Adrenal gland (tissue), 12 donors: ENCODE measurements around the gene ARHGEF16. TPM values are rescaled to one million over a fixed set of nuclear protein-coding genes. Genes with fewer than 3 reads are reported as not detected.

ENCODE experiments used
- DNase-seq, 7 donors: peaks; one replicate each; pipeline ENCODE4 v3.0.0-alpha.2; 2019 to 2020
- H3K27ac ChIP-seq, 5 donors: fragments of 200-600 bp; sonication (generic) in 4 of 5; 1 replicate in 3 of 5; 2 replicates in 2 of 5; pipeline versions ENCODE4 v1.5.1 to v1.8.0; 2016 to 2020; ENCODE audit warnings: mild to moderate bottlenecking in 1 of 5
- H3K27me3 ChIP-seq: fragments of 200-600 bp; 2 replicates; pipeline ENCODE4 v1.8.0; 2021
- H3K36me3 ChIP-seq, 2 donors: fragments of 200-600 bp; replicated peaks in 1 of 2; 1 replicate in 1 of 2; 2 replicates in 1 of 2; pipeline versions ENCODE4 v1.5.1 to v1.8.0; 2018 to 2022
- H3K4me1 ChIP-seq, 2 donors: fragments of 200-600 bp; replicated peaks in 1 of 2; 1 replicate in 1 of 2; 2 replicates in 1 of 2; pipeline versions ENCODE4 v1.5.1 to v1.8.0; 2018 to 2021
- H3K4me3 ChIP-seq, 4 donors: fragments of 200-600 bp; sonication (generic) in 3 of 4; one replicate each; pipeline ENCODE4 v1.5.1; 2016 to 2018
- H3K9me3 ChIP-seq, 3 donors: fragments of 200-600 bp; sonication (generic) in 1 of 3; replicated peaks in 1 of 3; 1 replicate in 2 of 3; 2 replicates in 1 of 3; pipeline versions ENCODE4 v1.5.1 to v1.8.0; 2016 to 2021
- CTCF ChIP-seq, 6 experiments: fragments of 450-650 bp in 4 of 6; fragments of 200-600 bp in 2 of 6; sonication (generic) in 1 of 6; IDR thresholded peaks; 1 replicate in 5 of 6; 2 replicates in 1 of 6; pipeline versions ENCODE4 v1.5.1 to v1.8.0; 2016 to 2021; ENCODE audit warnings: antibody characterized with exemption in 6 of 6, mild to moderate bottlenecking in 2 of 6, moderate library complexity in 1 of 6
- POLR2A ChIP-seq, 2 donors: fragments of 450-650 bp; IDR thresholded peaks; one replicate each; pipeline ENCODE4 v1.6.1; 2017; ENCODE audit warnings: antibody characterized with exemption in 2 of 2, mild to moderate bottlenecking in 2 of 2, moderate library complexity in 1 of 2
- WGBS, 4 donors: extraction: QIAGEN DNeasy Blood & Tissue Kit in 2 of 4; methylation state at CpG; one replicate each; pipeline versions ENCODE4 v1.1.5 to v1.1.7; 2013 to 2017; 5-methylcytosine and 5-hydroxymethylcytosine counted together
- intact Hi-C, 2 donors: fragments of 100-400 bp; cut with DNase I; formaldehyde crosslinking; loops; one replicate each; pipeline versions ENCODE4 v1.14.1 to v1.15.0; 2022 to 2023
- polyA plus RNA-seq, 3 donors: library from polyadenylated mRNA; stranded (reverse); fragments of 200-250 nt in 2 of 3; fragments of 350-450 nt in 1 of 3; fragmentation: Illumina TruSeq in 1 of 3; extraction: RNeasy Lipid Tissue Mini Kit (QIAGEN cat#74804) in 1 of 3; gene quantifications; one replicate each; pipeline ENCODE4 v1.2.3, GENCODE V29; 2013 to 2014
- total RNA-seq, 9 donors: library from RNA; depleted of rRNA in 4 of 9; stranded (reverse); fragments of >200 nt in 4 of 9; fragments of 120-200 nt in 1 of 9; fragmentation: NEBNext Ultra II Directional in 1 of 9; extraction: Animal tissue kit (Norgen Biotek cat#: 25700) in 1 of 9; gene quantifications; one replicate each; pipeline versions ENCODE4 v1.1.0 to v1.2.4, GENCODE V29; 2013 to 2023
- donor health status: healthy with polysubstance abuse.
- donor health status: Bipolar disorder and iron deficiency.
- donor health status: DM: yes; HTN: yes; CAD: no.
- donor health status: DM: no; HTN: no; CAD: no.
- donor health status: DM: no; HTN: no; CAD: no.
- donor health status: DM: yes; HTN: yes; CAD: no.

ARHGEF16 gene
- total and polyA plus RNA-seq, 12 donors = 0.11 to 3.1 (median 0.83) TPM

GRCh38 chr1:3464649-3465025 is 10.2 kb downstream of the ARHGEF16 start:
- 73 to 83% (median 78%) methylated on average over 5 to 11 of the region's 11 CpGs for WGBS, 4 donors
- peak in 1 of 7 donors; percentile 11 for DNase-seq
- intact Hi-C loops = no loop called here
- no peak for TF ChIP-seq CTCF (IDR thresholded peaks at IDR 0.05)
- no peak for TF ChIP-seq POLR2A (IDR thresholded peaks at IDR 0.05)
- no peak overlapping the region for H3K4me3 ChIP-seq
- no peaks in the 10 kb centered on the region for H3K36me3 ChIP-seq
- no peaks in the 10 kb centered on the region for H3K27me3 ChIP-seq
- no peaks in the 10 kb centered on the region for H3K9me3 ChIP-seq
- H3K4me1 ChIP-seq = no peaks in the 10 kb centered on the region
- no peak overlapping the region for H3K27ac ChIP-seq

DNA sequence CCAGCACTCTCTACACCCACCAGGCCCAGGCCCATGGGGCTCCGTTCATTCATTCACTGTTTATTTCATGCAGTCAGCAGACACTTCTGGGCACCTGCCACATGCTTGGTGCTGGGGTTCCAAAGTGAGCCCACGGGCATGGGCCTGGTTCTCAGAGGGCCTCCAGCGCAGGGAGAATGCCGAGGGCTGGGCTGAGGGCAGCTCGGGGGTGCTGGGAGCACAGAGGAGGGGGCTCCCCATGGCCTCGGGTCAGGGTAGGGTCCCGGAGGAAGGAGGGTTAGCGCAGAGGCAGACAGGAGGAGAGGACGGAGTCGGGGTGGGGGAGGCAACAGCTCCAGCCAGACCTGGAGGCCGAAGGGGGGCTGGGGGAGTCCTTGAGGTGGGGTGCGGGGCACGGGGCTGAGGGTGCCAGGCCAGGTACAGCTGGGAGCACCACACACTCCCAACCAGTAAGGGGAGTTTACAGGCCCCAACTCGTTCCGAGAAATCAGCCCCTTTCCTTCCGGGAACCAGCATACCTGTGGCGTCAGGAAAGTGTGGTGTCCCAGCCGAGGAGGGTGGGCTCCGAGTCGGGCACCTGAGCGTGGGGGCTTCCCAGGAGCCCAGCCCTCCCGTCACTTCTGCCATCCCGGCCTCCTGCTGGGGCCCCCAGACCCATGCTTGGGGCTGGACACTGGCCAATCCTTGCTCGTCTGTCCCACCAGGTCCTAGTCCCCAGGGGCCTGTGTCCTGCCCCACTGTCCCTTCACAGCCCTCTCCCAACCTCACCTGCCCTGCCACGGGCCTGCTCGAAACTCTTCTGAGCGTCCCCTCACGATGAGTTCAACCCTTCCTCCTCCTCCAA is 10.8 kb downstream of the ARHGEF16 start:
- intact Hi-C loops = no loop called here
- Histone ChIP-seq H3K4me1 (no peaks in the 10 kb centered on the region), H3K4me3 (no peak overlapping the region), H3K27me3 (no peaks in the 10 kb centered on the region), H3K9me3 (no peaks in the 10 kb centered on the region), H3K27ac (no peak overlapping the region), H3K36me3 (no peaks in the 10 kb centered on the region)
- peak in 1 of 7 donors; percentile 10 for DNase-seq
- TF ChIP-seq CTCF (IDR thresholded peaks at IDR 0.05) (no peak), POLR2A (IDR thresholded peaks at IDR 0.05) (no peak)
- 66 to 77% (median 72%) methylated on average over 16 to 28 of the region's 28 CpGs for WGBS, 4 donors

DNA sequence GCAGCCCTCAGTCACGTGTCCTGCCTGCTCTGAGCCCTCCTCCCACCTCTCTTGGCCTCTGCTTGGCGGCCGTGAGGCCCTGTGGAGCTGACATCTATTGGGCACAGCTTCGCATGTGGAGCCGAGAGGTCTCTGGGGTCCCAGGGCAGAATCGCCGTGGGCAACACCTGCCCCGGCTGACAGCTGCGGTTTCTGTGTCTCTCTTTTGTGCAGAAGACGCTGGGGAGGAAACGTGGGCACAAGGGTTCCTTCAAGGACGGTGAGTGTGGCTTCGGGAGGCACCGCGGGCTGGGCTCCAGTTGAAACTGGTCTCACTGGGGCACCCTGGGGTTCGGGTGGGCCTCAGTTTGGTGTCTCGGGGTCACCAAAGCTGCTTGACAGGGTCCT is 11.5 kb downstream of the ARHGEF16 start:
- WGBS, 4 donors = 77 to 90% (median 80%) methylated on average over 14 to 17 of the region's 17 CpGs
- DNase-seq = no peak
- Histone ChIP-seq H3K27me3 (no peaks in the 10 kb centered on the region), H3K9me3 (no peaks in the 10 kb centered on the region), H3K27ac (no peak overlapping the region), H3K4me3 (no peak overlapping the region), H3K36me3 (no peaks in the 10 kb centered on the region), H3K4me1 (no peaks in the 10 kb centered on the region)
- intact Hi-C loops = no loop called here
- no peak for TF ChIP-seq CTCF (IDR thresholded peaks at IDR 0.05)
- no peak for TF ChIP-seq POLR2A (IDR thresholded peaks at IDR 0.05)

GRCh38 chr1:3466366-3467075 is 12.1 kb downstream of the ARHGEF16 start:
- DNase-seq = peak in 1 of 7 donors; percentile 10
- intact Hi-C loops = no loop called here
- H3K4me1 ChIP-seq = no peaks in the 10 kb centered on the region
- H3K9me3 ChIP-seq = no peaks in the 10 kb centered on the region
- no peaks in the 10 kb centered on the region for H3K27me3 ChIP-seq
- WGBS, 4 donors = 85 to 90% (median 88%) methylated on average over 9 to 16 of the region's 16 CpGs
- no peak overlapping the region for H3K4me3 ChIP-seq
- no peak overlapping the region for H3K27ac ChIP-seq
- no peak for TF ChIP-seq CTCF (IDR thresholded peaks at IDR 0.05)
- H3K36me3 ChIP-seq = no peaks in the 10 kb centered on the region
